HG03103 (cell line): ENCODE measurements around the gene OR56B1.

Experiments
- ATAC-seq: cut with Tn5 transposase; IDR thresholded peaks from one replicate; pipeline ENCODE4 v1.9.1; 2021; ENCODE audit warnings: low read depth; ENCODE audit not compliant: unreplicated experiment

Gene OR56B1

GRCh38 chr11:5726351-5726750 is 9.9 kb upstream of the OR56B1 start:
- no peak for ATAC-seq

- no peak for ATAC-seq
These were observed 8.6 kb upstream of the OR56B1 start for GRCh38 chr11:5727691-5728090.

- ATAC-seq: no peak
These were observed 843 bp downstream of the OR56B1 start for GRCh38 chr11:5737091-5737490.

- no peak for ATAC-seq
These were observed 1.6 kb downstream of the OR56B1 start for GRCh38 chr11:5737670-5738392.

- no peak for ATAC-seq
These were observed 2.2 kb downstream of the OR56B1 start for GRCh38 chr11:5738431-5738830.

GRCh38 chr11:5746614-5747013 is 10.4 kb downstream of the OR56B1 start:
- ATAC-seq: no peak

GRCh38 chr11:5749836-5750235 is 13.6 kb downstream of the OR56B1 start:
- no peak for ATAC-seq

GRCh38 chr11:5753943-5754342 is 17.7 kb downstream of the OR56B1 start, which contains the start of gene OR52N4:
OR52N4 (plus strand) TSS chr11:5754243; CDS start chr11:5754741, 498 bp downstream.
- ATAC-seq: no peak

- ATAC-seq: no peak
These were observed 30.8 kb downstream of the OR56B1 start for GRCh38 chr11:5767056-5767455.

- ATAC-seq: no peak
These were observed 47.0 kb downstream of the OR56B1 start, which contains the start of gene OR52N5 for GRCh38 chr11:5783255-5783654. OR52N5 (minus strand) TSS chr11:5783355; CDS start chr11:5778634, 4,721 bp downstream.
